Gastroesophageal sphincter (tissue), 4 donors: ENCODE results near the gene TSPAN32. TPM values are rescaled to one million over a fixed set of nuclear protein-coding genes. Genes with fewer than 3 reads are reported as not detected.
A peak's percentile ranks its signal among the peaks of the same experiment; 100 is the strongest.

Experiments
- ATAC-seq: fragments of 150-250 bp; one replicate; pipeline ENCODE4 v1.9.1; 2016; ENCODE audit warnings: mild to moderate bottlenecking, moderate library complexity
- H3K27ac ChIP-seq, 4 donors: fragments of 200-600 bp; sonication (generic) in 3 of 4; 1 replicate in 3 of 4; 2 replicates in 1 of 4; pipeline ENCODE4 v1.5.1; 2016 to 2019
- H3K27me3 ChIP-seq: fragments of 200-600 bp; sonication (generic); one replicate; pipeline ENCODE4 v1.5.1; 2019
- H3K36me3 ChIP-seq, 2 donors: fragments of 200-600 bp; sonication (generic); one replicate each; pipeline ENCODE4 v1.5.1; 2019; ENCODE audit warnings: control low read depth in 1 of 2
- H3K4me1 ChIP-seq, 3 donors: fragments of 200-600 bp; sonication (generic); 1 replicate in 2 of 3; 2 replicates in 1 of 3; pipeline ENCODE4 v1.5.1; 2016 to 2019; ENCODE audit warnings: control low read depth in 2 of 3
- H3K4me3 ChIP-seq, 2 donors: fragments of 200-600 bp; sonication (generic); one replicate each; pipeline ENCODE4 v1.5.1; 2019; ENCODE audit warnings: mild to moderate bottlenecking in 1 of 2, moderate library complexity in 1 of 2
- H3K9me3 ChIP-seq, 3 donors: fragments of 200-600 bp; sonication (generic); one replicate each; pipeline ENCODE4 v1.5.1; 2017 to 2019; ENCODE audit warnings: control low read depth in 2 of 3
- EP300 ChIP-seq: sonication (generic); formaldehyde crosslinking; IDR thresholded peaks from one replicate; pipeline ENCODE4 v1.6.1; 2017; ENCODE audit warnings: antibody characterized with exemption, mild to moderate bottlenecking
- POLR2A ChIP-seq, 2 donors: fragments of 450-650 bp; IDR thresholded peaks; one replicate each; pipeline ENCODE4 v1.6.1; 2017; ENCODE audit warnings: antibody characterized with exemption in 2 of 2, mild to moderate bottlenecking in 2 of 2, moderate library complexity in 1 of 2
- POLR2AphosphoS5 ChIP-seq: sonication (generic); formaldehyde crosslinking; IDR thresholded peaks from one replicate; pipeline ENCODE4 v1.6.1; 2017; ENCODE audit warnings: antibody characterized with exemption
- WGBS, 2 donors: methylation state at CpG; one replicate each; pipeline ENCODE4 v1.1.5; 2018; ENCODE audit warnings: low coverage in 1 of 2; 5-methylcytosine and 5-hydroxymethylcytosine counted together
- total RNA-seq, 4 donors: library from RNA; depleted of rRNA; stranded (reverse); fragments of >200 nt; gene quantifications; one replicate each; pipeline ENCODE4 v1.1.0, GENCODE V29; 2016
- TF ChIP-seq, protein P1 (sequence below), 4 experiments: fragments of 200-600 bp in 2 of 4; fragments of 450-650 bp in 2 of 4; sonication (generic) in 1 of 4; IDR thresholded peaks; one replicate each; pipeline ENCODE4 v1.5.1; 2017 to 2019; ENCODE audit warnings: antibody characterized with exemption in 4 of 4, mild to moderate bottlenecking in 2 of 4, moderate library complexity in 2 of 4

Gene TSPAN32
- total RNA-seq, 4 donors from 2014 or later: 0.62 to 3.6 (median 3.6) TPM; not detected in 1

DNA sequence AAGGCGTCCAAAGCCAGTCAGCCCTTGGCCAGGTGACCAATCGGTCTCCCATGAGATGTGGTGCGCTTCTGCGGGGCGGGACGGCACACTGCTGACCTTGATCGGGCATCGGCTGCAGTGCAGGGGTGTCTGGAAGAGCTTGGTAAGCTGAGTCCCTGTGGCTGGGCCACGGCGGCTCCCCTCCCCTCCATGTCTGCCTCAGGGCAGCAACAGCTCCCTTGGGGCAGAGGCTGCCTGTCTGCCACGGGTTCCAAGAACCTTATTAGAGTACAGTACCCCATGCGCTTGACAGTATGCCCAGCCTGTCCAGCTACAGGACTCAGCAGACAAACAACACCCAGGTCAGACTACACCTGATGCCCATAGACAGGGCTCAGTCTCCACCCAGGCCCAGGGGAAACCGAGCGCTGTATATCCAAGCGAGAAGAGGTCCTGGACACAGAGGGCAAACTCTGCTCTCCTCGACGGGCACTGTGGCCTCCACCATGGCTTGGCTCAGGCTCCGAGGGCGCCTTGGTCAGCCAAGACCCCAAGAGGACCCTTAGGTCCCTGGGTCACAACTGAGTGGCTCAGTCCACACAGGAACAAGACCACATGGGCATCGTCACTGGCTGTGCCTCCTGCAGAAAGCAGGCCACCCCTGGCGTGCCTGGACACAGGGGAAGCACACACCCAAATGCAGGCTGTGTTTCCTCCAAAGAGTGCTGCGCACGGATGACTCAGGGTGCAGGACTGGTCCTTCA lies 18.9 kb downstream of the TSPAN32 start:
- no peaks in the 10 kb centered on the region for H3K27me3 ChIP-seq
- H3K36me3 ChIP-seq: no peaks in the 10 kb centered on the region
- H3K27ac ChIP-seq: no peak overlapping the region
- TF ChIP-seq EP300 (no peak), POLR2AphosphoS5 (no peak), POLR2A (IDR thresholded peaks at IDR 0.05) (no peak)
- TF ChIP-seq, protein P1, sequence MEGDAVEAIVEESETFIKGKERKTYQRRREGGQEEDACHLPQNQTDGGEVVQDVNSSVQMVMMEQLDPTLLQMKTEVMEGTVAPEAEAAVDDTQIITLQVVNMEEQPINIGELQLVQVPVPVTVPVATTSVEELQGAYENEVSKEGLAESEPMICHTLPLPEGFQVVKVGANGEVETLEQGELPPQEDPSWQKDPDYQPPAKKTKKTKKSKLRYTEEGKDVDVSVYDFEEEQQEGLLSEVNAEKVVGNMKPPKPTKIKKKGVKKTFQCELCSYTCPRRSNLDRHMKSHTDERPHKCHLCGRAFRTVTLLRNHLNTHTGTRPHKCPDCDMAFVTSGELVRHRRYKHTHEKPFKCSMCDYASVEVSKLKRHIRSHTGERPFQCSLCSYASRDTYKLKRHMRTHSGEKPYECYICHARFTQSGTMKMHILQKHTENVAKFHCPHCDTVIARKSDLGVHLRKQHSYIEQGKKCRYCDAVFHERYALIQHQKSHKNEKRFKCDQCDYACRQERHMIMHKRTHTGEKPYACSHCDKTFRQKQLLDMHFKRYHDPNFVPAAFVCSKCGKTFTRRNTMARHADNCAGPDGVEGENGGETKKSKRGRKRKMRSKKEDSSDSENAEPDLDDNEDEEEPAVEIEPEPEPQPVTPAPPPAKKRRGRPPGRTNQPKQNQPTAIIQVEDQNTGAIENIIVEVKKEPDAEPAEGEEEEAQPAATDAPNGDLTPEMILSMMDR (IDR thresholded peaks at IDR 0.05): no peak
- H3K9me3 ChIP-seq: peaks cover 0 to 10% (median 0%) of the 10 kb centered on the region in 3 donors
- ATAC-seq: no peak
- H3K4me3 ChIP-seq: no peak overlapping the region
- peaks cover 0 to 10% (median 0%) of the 10 kb centered on the region in 3 donors for H3K4me1 ChIP-seq
- 80% methylated on average over 1 of the region's 23 CpGs; no CpG with 5 or more reads in 1 of the 2 donors for WGBS, 2 donors

DNA sequence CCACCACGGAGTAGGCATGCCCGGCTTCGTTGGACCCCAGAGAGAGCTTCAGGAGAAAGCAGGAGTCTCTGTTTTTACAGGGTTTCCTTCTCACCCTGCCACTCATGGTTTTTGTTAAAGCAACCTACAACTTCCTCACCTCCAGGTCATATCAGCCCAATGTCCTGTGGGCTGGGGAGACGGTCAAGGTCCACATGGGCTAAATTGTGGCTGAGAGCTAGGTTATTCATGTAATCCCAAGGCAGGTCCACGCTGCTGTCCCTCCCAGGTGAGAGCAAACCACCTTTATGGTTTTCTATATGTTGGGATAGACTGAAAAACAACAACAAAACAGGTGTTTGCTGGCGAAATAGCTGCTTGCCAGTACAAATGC lies 19.5 kb downstream of the TSPAN32 start:
- peaks cover 0 to 10% (median 0%) of the 10 kb centered on the region in 3 donors for H3K9me3 ChIP-seq
- ATAC-seq: no peak
- WGBS, 2 donors: 87 to 94% methylated on average over 2 to 3 of the region's 6 CpGs
- H3K4me3 ChIP-seq: no peak overlapping the region
- H3K27ac ChIP-seq: no peak overlapping the region
- TF ChIP-seq EP300 (no peak), POLR2A (IDR thresholded peaks at IDR 0.05) (no peak), POLR2AphosphoS5 (no peak)
- TF ChIP-seq, protein P1 (IDR thresholded peaks at IDR 0.05): no peak
- H3K4me1 ChIP-seq: peaks cover 0 to 5% (median 0%) of the 10 kb centered on the region in 3 donors
- H3K36me3 ChIP-seq: no peaks in the 10 kb centered on the region
- no peaks in the 10 kb centered on the region for H3K27me3 ChIP-seq

DNA sequence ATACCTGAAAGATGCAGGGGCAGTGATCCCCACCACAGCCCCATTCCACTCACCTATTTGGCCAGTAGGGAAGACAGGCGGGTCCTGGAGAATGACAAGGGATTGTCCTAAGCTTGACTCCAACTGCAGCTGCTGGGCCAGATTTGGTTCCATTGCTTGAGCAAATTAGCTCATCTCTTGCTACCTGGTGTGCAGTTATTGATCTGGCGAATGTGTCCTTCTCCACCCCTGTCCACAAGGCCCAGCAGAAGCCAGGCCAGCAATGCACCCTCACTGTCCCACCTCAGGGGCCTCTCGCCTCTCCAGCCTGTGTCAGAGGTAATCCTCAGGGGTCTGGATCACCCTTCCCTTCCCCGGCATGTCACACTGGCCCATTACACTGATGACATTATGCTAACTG lies 23.3 kb downstream of the TSPAN32 start:
- WGBS, 2 donors: 86 to 100% methylated on average over 1 to 4 of the region's 4 CpGs
- H3K4me3 ChIP-seq: no peak overlapping the region
- TF ChIP-seq, protein P1 (IDR thresholded peaks at IDR 0.05): no peak
- TF ChIP-seq EP300 (no peak), POLR2A (IDR thresholded peaks at IDR 0.05) (no peak), POLR2AphosphoS5 (no peak)

DNA sequence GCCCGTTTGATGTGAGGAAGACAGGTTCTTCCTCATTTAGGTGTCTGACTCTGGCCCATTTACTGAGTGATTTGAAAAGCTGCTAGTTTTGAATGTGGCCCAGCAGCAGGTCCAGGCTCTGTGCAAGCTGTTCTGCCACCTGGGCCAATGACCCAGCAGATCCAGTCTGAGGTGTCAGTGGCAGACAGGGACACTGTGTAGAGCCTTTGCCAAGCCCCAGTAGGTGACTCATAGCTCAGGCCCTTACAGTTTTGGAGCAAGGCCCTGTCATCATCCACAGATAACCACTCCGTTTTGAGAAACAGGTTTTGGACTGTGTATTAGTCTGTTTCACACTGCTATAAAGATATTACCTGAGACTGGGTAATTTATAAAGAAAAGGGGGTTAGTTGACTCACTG lies 23.9 kb downstream of the TSPAN32 start:
- WGBS, 2 donors: 40 to 90% methylated on average over 2 of the region's 2 CpGs
- peak; percentile 46 for ATAC-seq
- no peaks in the 10 kb centered on the region for H3K9me3 ChIP-seq
- no peaks in the 10 kb centered on the region for H3K36me3 ChIP-seq
- H3K4me1 ChIP-seq: peaks cover 0 to 3% (median 0%) of the 10 kb centered on the region in 3 donors
- no peak overlapping the region for H3K27ac ChIP-seq
- TF ChIP-seq EP300: no peak
- TF ChIP-seq, protein P1 (IDR thresholded peaks at IDR 0.05): no peak
- no peak for TF ChIP-seq POLR2AphosphoS5
- TF ChIP-seq POLR2A (IDR thresholded peaks at IDR 0.05): no peak
- H3K27me3 ChIP-seq: no peaks in the 10 kb centered on the region
- no peak overlapping the region for H3K4me3 ChIP-seq

More for the DNA sequence above, 23.3 kb downstream of the TSPAN32 start:
- ATAC-seq: no peak
- H3K4me1 ChIP-seq: peaks cover 0 to 3% (median 0%) of the 10 kb centered on the region in 3 donors
- no peaks in the 10 kb centered on the region for H3K9me3 ChIP-seq
- H3K36me3 ChIP-seq: no peaks in the 10 kb centered on the region
- no peak overlapping the region for H3K27ac ChIP-seq
- H3K27me3 ChIP-seq: no peaks in the 10 kb centered on the region

- ATAC-seq: no peak
- H3K36me3 ChIP-seq: no peaks in the 10 kb centered on the region
- no peak overlapping the region for H3K4me3 ChIP-seq
- H3K4me1 ChIP-seq: peaks cover 0 to 3% (median 0%) of the 10 kb centered on the region in 3 donors
- no CpG with 5 or more reads among the region's 11 CpGs for WGBS, 2 donors
- H3K9me3 ChIP-seq: no peaks in the 10 kb centered on the region
- TF ChIP-seq POLR2A (IDR thresholded peaks at IDR 0.05): no peak
- TF ChIP-seq, protein P1 (IDR thresholded peaks at IDR 0.05): no peak
- no peak for TF ChIP-seq EP300
- TF ChIP-seq POLR2AphosphoS5: no peak
- no peak overlapping the region for H3K27ac ChIP-seq
- H3K27me3 ChIP-seq: no peaks in the 10 kb centered on the region
Observed at GRCh38 chr11:2327032-2327431, 25.2 kb downstream of the TSPAN32 start.
